GM20000 (cell line): Measurements from ENCODE around the gene ADCY1.

Experiments
- DNase-seq: peaks from one replicate; pipeline ENCODE4 v3.0.0; 2012; ENCODE audit warnings: low spot score
- CTCF ChIP-seq: IDR thresholded peaks from 2 replicates; pipeline ENCODE4 v1.5.1; 2012; ENCODE audit warnings: mild to moderate bottlenecking, control low read depth; ENCODE audit errors: extremely low read depth, missing control alignments

The ADCY1 gene

GRCh38 chr7:45622058-45622457 is 47.9 kb downstream of the ADCY1 start:
- DNase-seq: no peak
- TF ChIP-seq CTCF: no peak

GRCh38 chr7:45623157-45623556 is 49.0 kb downstream of the ADCY1 start:
- TF ChIP-seq CTCF: no peak
- DNase-seq: no peak

- no peak for DNase-seq
- TF ChIP-seq CTCF: no peak
Observed at GRCh38 chr7:45623740-45624391, 49.7 kb downstream of the ADCY1 start.

DNA sequence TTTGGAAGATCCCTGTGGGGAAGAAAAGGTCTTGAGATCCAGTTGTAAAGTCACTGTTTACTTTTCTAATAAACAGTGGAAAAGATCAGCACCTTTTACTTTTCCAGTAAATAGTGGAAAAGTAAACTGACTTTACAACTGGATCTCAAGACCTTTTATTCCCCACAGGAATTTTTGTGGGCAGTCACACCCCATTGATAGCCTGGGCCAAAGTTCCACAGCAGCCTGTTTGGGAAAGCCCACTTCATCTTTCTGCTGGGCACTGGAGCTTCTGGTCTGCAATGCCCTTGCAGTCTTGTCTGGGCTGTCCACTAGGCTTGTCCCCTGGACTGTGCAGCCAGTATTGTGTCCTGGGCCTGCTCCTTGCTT is 50.2 kb downstream of the ADCY1 start:
- no peak for DNase-seq
- TF ChIP-seq CTCF: no peak

DNA sequence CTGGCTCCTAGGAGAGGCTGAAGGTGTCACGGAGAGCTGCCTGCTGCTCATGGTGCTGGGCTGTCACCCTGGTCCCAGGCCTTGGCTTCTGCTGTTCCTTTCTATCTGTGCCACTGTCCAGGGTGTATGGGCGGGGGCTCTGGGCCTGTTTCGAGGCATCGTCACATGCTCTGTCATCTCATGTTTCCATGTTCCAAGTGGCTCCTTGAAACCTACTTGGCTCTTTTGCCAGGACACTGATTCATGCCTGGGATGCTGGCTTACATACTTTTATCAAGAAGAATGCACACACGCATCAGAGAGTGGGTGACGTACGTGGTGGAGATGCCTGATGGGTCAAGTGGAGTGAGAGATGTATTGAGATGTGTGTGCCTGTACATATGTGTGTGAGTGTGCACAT is 50.9 kb downstream of the ADCY1 start:
- no peak for DNase-seq

GRCh38 chr7:45625714-45626440 is 51.7 kb downstream of the ADCY1 start:
- TF ChIP-seq CTCF: no peak
- DNase-seq: no peak

More for the DNA sequence above, 50.9 kb downstream of the ADCY1 start:
- TF ChIP-seq CTCF: no peak
